Activated CD8-positive, alpha-beta T cell treated with anti-CD3 and anti-CD28 coated beads, Interleukin-2, amount 10 ng/mL, durations not matched to agents 7 days and 5 days (primary cell): Measurements from ENCODE around the gene ROMO1. TPM values are rescaled to one million over a fixed set of nuclear protein-coding genes. Genes with fewer than 3 reads are reported as not detected.
"Not testable (repeated sequence)": the region's sequence is repeated elsewhere in the genome, so short reads cannot be mapped to it uniquely, and the experiment has no call there.

Experiments
- ATAC-seq: fragments of 150-1000 bp; cut with Tn5 transposase; one replicate; pipeline ENCODE4 v1.10.0; 2021; ENCODE audit warnings: moderate library complexity
- CTCF ChIA-PET: fragments of 350-600 bp; sonication (Branson Sonifier 250); formaldehyde crosslinking; loops from one replicate; lab custom pipeline; 2021; ENCODE audit warnings: antibody characterized with exemption; lab: Charles Lee
- POLR2A ChIA-PET: fragments of 350-600 bp; sonication (Branson Sonifier 250); formaldehyde crosslinking; loops from one replicate; lab custom pipeline; 2021; ENCODE audit warnings: antibody characterized with exemption; lab: Charles Lee
- DNase-seq: peaks from one replicate; pipeline ENCODE4 v3.0.0-alpha.2; 2020
- H3K27ac Mint-ChIP-seq: one replicate; pipeline ENCODE4 v1.8.0; 2021; ENCODE audit warnings: mild to moderate bottlenecking, mixed read lengths
- H3K27me3 Mint-ChIP-seq: one replicate; pipeline ENCODE4 v1.8.0; 2021; ENCODE audit warnings: low read depth, mixed read lengths
- H3K36me3 Mint-ChIP-seq: one replicate; pipeline ENCODE4 v1.8.0; 2021; ENCODE audit warnings: low read depth, mixed read lengths
- H3K4me1 Mint-ChIP-seq: one replicate; pipeline ENCODE4 v1.8.0; 2021; ENCODE audit warnings: low read depth, mixed read lengths
- H3K4me3 Mint-ChIP-seq: one replicate; pipeline ENCODE4 v1.8.0; 2021; ENCODE audit warnings: mild to moderate bottlenecking, mixed read lengths
- H3K9me3 Mint-ChIP-seq: one replicate; pipeline ENCODE4 v1.8.0; 2022; ENCODE audit warnings: mixed read lengths; ENCODE audit not compliant: insufficient read depth
- total RNA-seq, 2 experiments: library from RNA; stranded (reverse); gene quantifications; one replicate each; pipeline ENCODE4 v1.2.3, GENCODE V29; 2021

ROMO1 gene
- total RNA-seq, 2 experiments from 2014 or later: 134 to 143 TPM

- ChIA-PET CTCF (interaction anchor here (0.6 to 1.6 kb wide), 6 partner anchors 14 to 195 kb away, joined by 3 to 5 read pairs (median 3); partner anchors contain the start of gene RBM39), POLR2A (interaction anchor here (0.6 to 4.4 kb wide), 6 partner anchors 11 to 212 kb away, joined by 3 to 36 read pairs (median 4); partner anchors contain the start of gene RBM39)
- Mint-ChIP-seq H3K9me3 (no peaks in the 10 kb centered on the region), H3K27me3 (no peaks in the 10 kb centered on the region), H3K4me3 (no peak overlapping the region), H3K27ac (peak overlapping the region; percentile 43), H3K36me3 (peaks cover 73% of the 10 kb centered on the region), H3K4me1 (peaks cover 48% of the 10 kb centered on the region)
- DNase-seq (no peak), ATAC-seq (no peak)
These were observed 3.0 kb downstream of the ROMO1 start for GRCh38 chr20:35702051-35702823.

- ChIA-PET CTCF (interaction anchor here (1.0 to 1.6 kb wide), 4 partner anchors 20 to 84 kb away, joined by 3 to 5 read pairs (median 4); partner anchors contain the start of gene RBM39), POLR2A (interaction anchor here (0.7 to 4.4 kb wide), 5 partner anchors 10 to 84 kb away, joined by 3 to 36 read pairs (median 3); partner anchors contain the start of gene RBM39)
- Mint-ChIP-seq H3K27me3 (no peaks in the 10 kb centered on the region), H3K27ac (peak overlapping the region; percentile 43), H3K4me3 (no peak overlapping the region), H3K9me3 (no peaks in the 10 kb centered on the region), H3K36me3 (peaks cover 73% of the 10 kb centered on the region), H3K4me1 (peaks cover 42% of the 10 kb centered on the region)
- ATAC-seq: no peak
- DNase-seq: peak; percentile 16
These were observed 3.9 kb downstream of the ROMO1 start for GRCh38 chr20:35702824-35703695.

- ATAC-seq (no peak), DNase-seq (no peak)
- POLR2A ChIA-PET: interaction anchor here (1.1 kb wide), 1 partner anchor 38 kb away, joined by 4 read pairs; the partner anchor contains the start of gene RBM39
- Mint-ChIP-seq H3K27ac (no peak overlapping the region), H3K4me1 (peaks cover 36% of the 10 kb centered on the region), H3K9me3 (no peaks in the 10 kb centered on the region), H3K36me3 (peaks cover 73% of the 10 kb centered on the region), H3K27me3 (no peaks in the 10 kb centered on the region), H3K4me3 (no peak overlapping the region)
- CTCF ChIA-PET: interaction anchor here (0.9 to 1.1 kb wide), 2 partner anchors 10 to 241 kb away, joined by 3 read pairs; no protein-coding TSS in a partner anchor
These were observed 5.5 kb downstream of the ROMO1 start for GRCh38 chr20:35704514-35705261.

- not testable (repeated sequence) for H3K4me3 Mint-ChIP-seq, H3K9me3 Mint-ChIP-seq, ATAC-seq, H3K27me3 Mint-ChIP-seq, DNase-seq, H3K27ac Mint-ChIP-seq
- Mint-ChIP-seq H3K4me1 (peaks cover 35% of the 10 kb centered on the region), H3K36me3 (peaks cover 76% of the 10 kb centered on the region)
- POLR2A ChIA-PET: interaction anchor here (1.1 to 1.2 kb wide), 2 partner anchors 13 to 36 kb away, joined by 4 read pairs; partner anchors contain the start of gene RBM39
- CTCF ChIA-PET: interaction anchor here (1.4 kb wide), 1 partner anchor 34 kb away, joined by 3 read pairs; no protein-coding TSS in a partner anchor
These were observed 6.7 kb downstream of the ROMO1 start for GRCh38 chr20:35705894-35706293.

GRCh38 chr20:35706591-35707529 lies 7.7 kb downstream of the ROMO1 start:
- ChIA-PET CTCF (interaction anchor here (1.4 kb wide), 1 partner anchor 33 kb away, joined by 3 read pairs; no protein-coding TSS in a partner anchor), POLR2A (interaction anchor here (1.1 to 1.7 kb wide), 3 partner anchors 12 to 88 kb away, joined by 3 to 7 read pairs (median 4); partner anchors contain the start of gene RBM39)
- not testable (repeated sequence) for ATAC-seq, H3K4me3 Mint-ChIP-seq, H3K27me3 Mint-ChIP-seq, DNase-seq, H3K9me3 Mint-ChIP-seq, H3K27ac Mint-ChIP-seq
- Mint-ChIP-seq H3K36me3 (peaks cover 80% of the 10 kb centered on the region), H3K4me1 (peaks cover 41% of the 10 kb centered on the region)

GRCh38 chr20:35708502-35708901 lies 9.3 kb downstream of the ROMO1 start:
- no peak overlapping the region for H3K27ac Mint-ChIP-seq
- POLR2A ChIA-PET: interaction anchor here (1.1 to 1.7 kb wide), 4 partner anchors 9 to 34 kb away, joined by 3 to 7 read pairs (median 6); partner anchors contain the start of genes NFS1, RBM39 and ROMO1
- DNase-seq (no peak), ATAC-seq (no peak)
- H3K36me3 Mint-ChIP-seq: peaks cover 76% of the 10 kb centered on the region
- H3K27me3 Mint-ChIP-seq: no peaks in the 10 kb centered on the region
- H3K9me3 Mint-ChIP-seq: no peaks in the 10 kb centered on the region
- H3K4me3 Mint-ChIP-seq: no peak overlapping the region
- CTCF ChIA-PET: interaction anchor here (1.0 to 1.1 kb wide), 2 partner anchors 107 to 176 kb away, joined by 3 read pairs; no protein-coding TSS in a partner anchor
- H3K4me1 Mint-ChIP-seq: peaks cover 45% of the 10 kb centered on the region

- peaks cover 72% of the 10 kb centered on the region for H3K36me3 Mint-ChIP-seq
- peak overlapping the region; percentile 40 for H3K27ac Mint-ChIP-seq
- POLR2A ChIA-PET: interaction anchor here (1.3 kb wide), 1 partner anchor 33 kb away, joined by 8 read pairs; the partner anchor contains the start of gene RBM39
- H3K4me1 Mint-ChIP-seq: peaks cover 47% of the 10 kb centered on the region
- H3K9me3 Mint-ChIP-seq: no peaks in the 10 kb centered on the region
- DNase-seq (no peak), ATAC-seq (no peak)
- CTCF ChIA-PET: interaction anchor here (0.9 kb wide), 1 partner anchor 245 kb away, joined by 3 read pairs; the partner anchor contains the start of gene SCAND1
- H3K4me3 Mint-ChIP-seq: no peak overlapping the region
- no peaks in the 10 kb centered on the region for H3K27me3 Mint-ChIP-seq
These were observed 10.1 kb downstream of the ROMO1 start for GRCh38 chr20:35709259-35709658.

GRCh38 chr20:35710039-35710438 lies 10.8 kb downstream of the ROMO1 start:
- ATAC-seq: no peak
- Mint-ChIP-seq H3K9me3 (no peaks in the 10 kb centered on the region), H3K4me3 (no peak overlapping the region), H3K27me3 (no peaks in the 10 kb centered on the region), H3K36me3 (peaks cover 68% of the 10 kb centered on the region), H3K27ac (no peak overlapping the region), H3K4me1 (peaks cover 45% of the 10 kb centered on the region)
- CTCF ChIA-PET: interaction anchor here (0.9 to 1.6 kb wide), 3 partner anchors 30 to 244 kb away, joined by 3 to 6 read pairs (median 3); partner anchors contain the start of gene SCAND1
- DNase-seq: no peak
- POLR2A ChIA-PET: interaction anchor here (1.3 to 2.0 kb wide), 2 partner anchors 10 to 32 kb away, joined by 8 to 9 read pairs; partner anchors contain the start of gene RBM39

GRCh38 chr20:35710884-35711587 lies 11.8 kb downstream of the ROMO1 start:
- peak overlapping the region; percentile 81 for H3K27ac Mint-ChIP-seq
- ChIA-PET CTCF (interaction anchor here (0.6 to 1.6 kb wide), 8 partner anchors 9 to 236 kb away, joined by 3 to 6 read pairs (median 3); partner anchors contain the start of genes RBM39 and SPAG4), POLR2A (interaction anchor here (0.6 to 2.0 kb wide), 4 partner anchors 9 to 269 kb away, joined by 3 to 9 read pairs (median 6); no protein-coding TSS in a partner anchor)
- no peaks in the 10 kb centered on the region for H3K27me3 Mint-ChIP-seq
- no peaks in the 10 kb centered on the region for H3K9me3 Mint-ChIP-seq
- H3K4me1 Mint-ChIP-seq: peaks cover 46% of the 10 kb centered on the region
- DNase-seq (no peak), ATAC-seq (no peak)
- H3K4me3 Mint-ChIP-seq: peak overlapping the region; percentile 53
- peaks cover 67% of the 10 kb centered on the region for H3K36me3 Mint-ChIP-seq
